WTC11 (cell line): ENCODE data around the gene UBASH3A.

Source experiments
- CREM ChIP-seq: sonication (generic); formaldehyde crosslinking; IDR thresholded peaks from 2 replicates; pipeline ENCODE4 v1.8.1; 2022; ENCODE audit warnings: mild to moderate bottlenecking, missing genetic modification reagents, moderate library complexity
- FOXJ3 ChIP-seq: sonication (generic); formaldehyde crosslinking; IDR thresholded peaks from 2 replicates; pipeline ENCODE4 v1.9.0; 2021; ENCODE audit warnings: missing genetic modification reagents, mild to moderate bottlenecking, borderline replicate concordance
- FOXK1 ChIP-seq: sonication (generic); formaldehyde crosslinking; IDR thresholded peaks from 2 replicates; pipeline ENCODE4 v1.8.0; 2022; ENCODE audit warnings: mild to moderate bottlenecking, moderate library complexity, missing genetic modification reagents
- GABPB1 ChIP-seq: sonication (generic); formaldehyde crosslinking; IDR thresholded peaks from 2 replicates; pipeline ENCODE4 v1.8.1; 2023; ENCODE audit warnings: mild to moderate bottlenecking, missing genetic modification reagents
- MAX ChIP-seq: sonication (generic); formaldehyde crosslinking; IDR thresholded peaks from 2 replicates; pipeline ENCODE4 v1.8.0; 2022; ENCODE audit warnings: mild to moderate bottlenecking, missing genetic modification reagents
- OVOL2 ChIP-seq: fragments of 250-450 bp; sonication (Bioruptor Pico); IDR thresholded peaks from 2 replicates; pipeline ENCODE4 v1.9.0; 2021; ENCODE audit warnings: mild to moderate bottlenecking, borderline replicate concordance
- TF ChIP-seq, protein P1 (sequence below): fragments of 200-600 bp; IDR thresholded peaks from 2 replicates; pipeline ENCODE4 v1.8.0; 2022; ENCODE audit warnings: antibody characterized with exemption
- TF ChIP-seq, protein P2 (sequence below): sonication (generic); formaldehyde crosslinking; IDR thresholded peaks from 2 replicates; pipeline ENCODE4 v1.8.0; 2023; ENCODE audit warnings: missing genetic modification reagents

DNA sequence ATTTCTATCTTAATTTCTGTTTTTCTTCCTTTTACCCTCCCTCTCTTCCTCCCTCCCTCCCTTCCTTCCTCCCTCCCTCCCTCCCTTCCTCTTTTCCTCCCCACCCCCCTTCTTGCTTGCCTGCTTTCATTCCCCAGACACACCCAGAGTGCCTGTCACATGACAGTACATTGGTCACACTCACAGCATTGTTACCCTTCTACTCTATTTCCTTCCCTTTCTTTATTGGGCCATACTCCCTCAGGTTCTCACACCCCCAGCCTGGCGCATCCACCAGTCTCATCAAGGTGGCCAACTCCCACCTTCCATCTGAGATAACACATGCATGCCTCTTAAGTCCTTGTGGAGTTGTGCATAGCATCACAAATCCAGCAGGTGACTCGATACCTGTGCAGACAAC lies 18.7 kb upstream of the UBASH3A start:
- TF ChIP-seq, protein P1, sequence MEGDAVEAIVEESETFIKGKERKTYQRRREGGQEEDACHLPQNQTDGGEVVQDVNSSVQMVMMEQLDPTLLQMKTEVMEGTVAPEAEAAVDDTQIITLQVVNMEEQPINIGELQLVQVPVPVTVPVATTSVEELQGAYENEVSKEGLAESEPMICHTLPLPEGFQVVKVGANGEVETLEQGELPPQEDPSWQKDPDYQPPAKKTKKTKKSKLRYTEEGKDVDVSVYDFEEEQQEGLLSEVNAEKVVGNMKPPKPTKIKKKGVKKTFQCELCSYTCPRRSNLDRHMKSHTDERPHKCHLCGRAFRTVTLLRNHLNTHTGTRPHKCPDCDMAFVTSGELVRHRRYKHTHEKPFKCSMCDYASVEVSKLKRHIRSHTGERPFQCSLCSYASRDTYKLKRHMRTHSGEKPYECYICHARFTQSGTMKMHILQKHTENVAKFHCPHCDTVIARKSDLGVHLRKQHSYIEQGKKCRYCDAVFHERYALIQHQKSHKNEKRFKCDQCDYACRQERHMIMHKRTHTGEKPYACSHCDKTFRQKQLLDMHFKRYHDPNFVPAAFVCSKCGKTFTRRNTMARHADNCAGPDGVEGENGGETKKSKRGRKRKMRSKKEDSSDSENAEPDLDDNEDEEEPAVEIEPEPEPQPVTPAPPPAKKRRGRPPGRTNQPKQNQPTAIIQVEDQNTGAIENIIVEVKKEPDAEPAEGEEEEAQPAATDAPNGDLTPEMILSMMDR, result no peak
- TF ChIP-seq FOXJ3 (no peak), FOXK1 (no peak), OVOL2 (CRISPR knock-in tag) (no peak), MAX (no peak), GABPB1 (CRISPR knock-in tag) (no peak), CREM (no peak)
- TF ChIP-seq, protein P2, sequence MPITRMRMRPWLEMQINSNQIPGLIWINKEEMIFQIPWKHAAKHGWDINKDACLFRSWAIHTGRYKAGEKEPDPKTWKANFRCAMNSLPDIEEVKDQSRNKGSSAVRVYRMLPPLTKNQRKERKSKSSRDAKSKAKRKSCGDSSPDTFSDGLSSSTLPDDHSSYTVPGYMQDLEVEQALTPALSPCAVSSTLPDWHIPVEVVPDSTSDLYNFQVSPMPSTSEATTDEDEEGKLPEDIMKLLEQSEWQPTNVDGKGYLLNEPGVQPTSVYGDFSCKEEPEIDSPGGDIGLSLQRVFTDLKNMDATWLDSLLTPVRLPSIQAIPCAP, result no peak
